ENCODE data around the gene TRIB2. TPM values are rescaled to one million over a fixed set of nuclear protein-coding genes. Genes with fewer than 3 reads are reported as not detected.

Gene TRIB2
- total and polyA plus RNA-seq, 2 of the 13 experiments (the other 11 are each of a cell fraction or from before 2014, with no cell fraction given), result 1.1 to 2.3 TPM

DNA sequence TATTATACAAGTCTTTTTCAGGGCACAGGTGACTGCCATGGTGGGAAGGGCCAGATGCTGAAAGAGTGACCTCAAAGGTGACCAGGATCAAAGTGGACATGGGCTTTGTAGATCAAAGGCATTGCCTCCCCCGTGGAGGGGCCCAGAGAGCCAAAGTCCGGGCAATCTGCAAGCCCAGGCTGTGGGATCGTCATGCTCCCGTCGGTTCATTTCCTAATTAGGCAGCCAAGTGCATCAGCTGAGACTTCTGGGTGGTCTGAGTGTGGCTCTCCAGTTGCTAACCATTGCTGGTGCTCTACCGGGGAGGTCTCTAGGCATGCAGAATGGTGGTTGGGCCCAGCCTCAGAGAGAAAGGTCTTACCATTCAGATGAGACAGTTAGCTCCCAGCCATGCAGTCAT lies 61.6 kb downstream of the TRIB2 start (continued):
- TF ChIP-seq, protein P1, sequence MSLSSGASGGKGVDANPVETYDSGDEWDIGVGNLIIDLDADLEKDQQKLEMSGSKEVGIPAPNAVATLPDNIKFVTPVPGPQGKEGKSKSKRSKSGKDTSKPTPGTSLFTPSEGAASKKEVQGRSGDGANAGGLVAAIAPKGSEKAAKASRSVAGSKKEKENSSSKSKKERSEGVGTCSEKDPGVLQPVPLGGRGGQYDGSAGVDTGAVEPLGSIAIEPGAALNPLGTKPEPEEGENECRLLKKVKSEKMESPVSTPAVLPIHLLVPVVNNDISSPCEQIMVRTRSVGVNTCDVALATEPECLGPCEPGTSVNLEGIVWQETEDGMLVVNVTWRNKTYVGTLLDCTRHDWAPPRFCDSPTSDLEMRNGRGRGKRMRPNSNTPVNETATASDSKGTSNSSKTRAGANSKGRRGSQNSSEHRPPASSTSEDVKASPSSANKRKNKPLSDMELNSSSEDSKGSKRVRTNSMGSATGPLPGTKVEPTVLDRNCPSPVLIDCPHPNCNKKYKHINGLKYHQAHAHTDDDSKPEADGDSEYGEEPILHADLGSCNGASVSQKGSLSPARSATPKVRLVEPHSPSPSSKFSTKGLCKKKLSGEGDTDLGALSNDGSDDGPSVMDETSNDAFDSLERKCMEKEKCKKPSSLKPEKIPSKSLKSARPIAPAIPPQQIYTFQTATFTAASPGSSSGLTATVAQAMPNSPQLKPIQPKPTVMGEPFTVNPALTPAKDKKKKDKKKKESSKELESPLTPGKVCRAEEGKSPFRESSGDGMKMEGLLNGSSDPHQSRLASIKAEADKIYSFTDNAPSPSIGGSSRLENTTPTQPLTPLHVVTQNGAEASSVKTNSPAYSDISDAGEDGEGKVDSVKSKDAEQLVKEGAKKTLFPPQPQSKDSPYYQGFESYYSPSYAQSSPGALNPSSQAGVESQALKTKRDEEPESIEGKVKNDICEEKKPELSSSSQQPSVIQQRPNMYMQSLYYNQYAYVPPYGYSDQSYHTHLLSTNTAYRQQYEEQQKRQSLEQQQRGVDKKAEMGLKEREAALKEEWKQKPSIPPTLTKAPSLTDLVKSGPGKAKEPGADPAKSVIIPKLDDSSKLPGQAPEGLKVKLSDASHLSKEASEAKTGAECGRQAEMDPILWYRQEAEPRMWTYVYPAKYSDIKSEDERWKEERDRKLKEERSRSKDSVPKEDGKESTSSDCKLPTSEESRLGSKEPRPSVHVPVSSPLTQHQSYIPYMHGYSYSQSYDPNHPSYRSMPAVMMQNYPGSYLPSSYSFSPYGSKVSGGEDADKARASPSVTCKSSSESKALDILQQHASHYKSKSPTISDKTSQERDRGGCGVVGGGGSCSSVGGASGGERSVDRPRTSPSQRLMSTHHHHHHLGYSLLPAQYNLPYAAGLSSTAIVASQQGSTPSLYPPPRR (CRISPR knock-in tag; IDR thresholded peaks at IDR 0.05; ENCODE audit: borderline replicate concordance), result peak; percentile 91
- TF ChIP-seq KAT8 (CRISPR knock-in tag; IDR thresholded peaks at IDR 0.05), result peak; percentile 66; the same call in 1 of the 2 replicates
- TF ChIP-seq JUN (CRISPR knock-in tag; IDR thresholded peaks at IDR 0.05), result 0 out of 2 replicates have a peak, but pooled peaks have one; percentile 31
- no peak for TF ChIP-seq BORCS8-MEF2B (CRISPR knock-in tag; IDR thresholded peaks at IDR 0.05)
- TF ChIP-seq, protein P2, sequence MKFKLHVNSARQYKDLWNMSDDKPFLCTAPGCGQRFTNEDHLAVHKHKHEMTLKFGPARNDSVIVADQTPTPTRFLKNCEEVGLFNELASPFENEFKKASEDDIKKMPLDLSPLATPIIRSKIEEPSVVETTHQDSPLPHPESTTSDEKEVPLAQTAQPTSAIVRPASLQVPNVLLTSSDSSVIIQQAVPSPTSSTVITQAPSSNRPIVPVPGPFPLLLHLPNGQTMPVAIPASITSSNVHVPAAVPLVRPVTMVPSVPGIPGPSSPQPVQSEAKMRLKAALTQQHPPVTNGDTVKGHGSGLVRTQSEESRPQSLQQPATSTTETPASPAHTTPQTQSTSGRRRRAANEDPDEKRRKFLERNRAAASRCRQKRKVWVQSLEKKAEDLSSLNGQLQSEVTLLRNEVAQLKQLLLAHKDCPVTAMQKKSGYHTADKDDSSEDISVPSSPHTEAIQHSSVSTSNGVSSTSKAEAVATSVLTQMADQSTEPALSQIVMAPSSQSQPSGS (CRISPR knock-in tag; IDR thresholded peaks at IDR 0.05), result peak; percentile 83
- peak; percentile 78 for TF ChIP-seq SKI (IDR thresholded peaks at IDR 0.05; ENCODE audit: partially characterized antibody)
- peak; percentile 78; the same call in 1 of the 2 replicates for TF ChIP-seq HOMEZ (CRISPR knock-in tag; IDR thresholded peaks at IDR 0.05; ENCODE audit: low read depth)
- TF ChIP-seq PHF5A (CRISPR knock-in tag; IDR thresholded peaks at IDR 0.05; ENCODE audit: low read depth, unreplicated experiment), result no peak
- TF ChIP-seq NFKBIZ (CRISPR knock-in tag; IDR thresholded peaks at IDR 0.05), result peak; percentile 87; the same call in 1 of the 2 replicates
- TF ChIP-seq HNF4G (IDR thresholded peaks at IDR 0.05; ENCODE audit: borderline replicate concordance, low read depth, low read length), result peak; percentile 94
- peak; percentile 94; the same call in 1 of the 2 replicates for TF ChIP-seq HNF4G (CRISPR knock-in tag; IDR thresholded peaks at IDR 0.05; ENCODE audit: borderline replicate concordance, low read depth)
- no peak for TF ChIP-seq SP140L (CRISPR knock-in tag; IDR thresholded peaks at IDR 0.05; ENCODE audit: borderline replicate concordance)
- TF ChIP-seq FOXJ3 (CRISPR knock-in tag; IDR thresholded peaks at IDR 0.05; ENCODE audit: borderline replicate concordance), result no peak
- peak; percentile 85; the same call in 1 of the 2 replicates for TF ChIP-seq SP5 (CRISPR knock-in tag; IDR thresholded peaks at IDR 0.05; ENCODE audit: borderline replicate concordance, low read depth)
- TF ChIP-seq, protein P3, sequence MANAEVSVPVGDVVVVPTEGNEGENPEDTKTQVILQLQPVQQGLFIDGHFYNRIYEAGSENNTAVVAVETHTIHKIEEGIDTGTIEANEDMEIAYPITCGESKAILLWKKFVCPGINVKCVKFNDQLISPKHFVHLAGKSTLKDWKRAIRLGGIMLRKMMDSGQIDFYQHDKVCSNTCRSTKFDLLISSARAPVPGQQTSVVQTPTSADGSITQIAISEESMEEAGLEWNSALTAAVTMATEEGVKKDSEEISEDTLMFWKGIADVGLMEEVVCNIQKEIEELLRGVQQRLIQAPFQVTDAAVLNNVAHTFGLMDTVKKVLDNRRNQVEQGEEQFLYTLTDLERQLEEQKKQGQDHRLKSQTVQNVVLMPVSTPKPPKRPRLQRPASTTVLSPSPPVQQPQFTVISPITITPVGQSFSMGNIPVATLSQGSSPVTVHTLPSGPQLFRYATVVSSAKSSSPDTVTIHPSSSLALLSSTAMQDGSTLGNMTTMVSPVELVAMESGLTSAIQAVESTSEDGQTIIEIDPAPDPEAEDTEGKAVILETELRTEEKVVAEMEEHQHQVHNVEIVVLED (CRISPR knock-in tag; IDR thresholded peaks at IDR 0.05; ENCODE audit: borderline replicate concordance), result no peak
- TF ChIP-seq ZNF644 (CRISPR knock-in tag; IDR thresholded peaks at IDR 0.05; ENCODE audit: low read depth), result peak; percentile 90
- no peak for TF ChIP-seq ZNF180 (CRISPR knock-in tag; IDR thresholded peaks at IDR 0.05; ENCODE audit: borderline replicate concordance, low read depth)
- peak; percentile 74 for TF ChIP-seq FOSL2 (CRISPR knock-in tag; IDR thresholded peaks at IDR 0.05)
- TF ChIP-seq RELA (CRISPR knock-in tag; IDR thresholded peaks at IDR 0.05), result no peak
- 0 out of 2 replicates have a peak, but pooled peaks have one; percentile 33 for TF ChIP-seq ZFP37 (CRISPR knock-in tag; IDR thresholded peaks at IDR 0.05; ENCODE audit: borderline replicate concordance)
